Nephron (organoid): ENCODE measurements around the gene OBSCN.

Experiments used
- H3K27ac Mint-ChIP-seq, 3 experiments: 2 replicates each; pipeline ENCODE4 v1.8.0; 2020; ENCODE audit warnings: mixed read lengths in 3 of 3, mild to moderate bottlenecking in 2 of 3, moderate library complexity in 1 of 3
- H3K27me3 Mint-ChIP-seq: 2 replicates; pipeline ENCODE4 v1.8.0; 2021; ENCODE audit warnings: low read depth, mild to moderate bottlenecking, moderate library complexity, mixed read lengths
- H3K36me3 Mint-ChIP-seq: 2 replicates; pipeline ENCODE4 v1.8.0; 2020; ENCODE audit warnings: low read depth, mixed read lengths
- H3K4me1 Mint-ChIP-seq: 2 replicates; pipeline ENCODE4 v1.8.0; 2020; ENCODE audit warnings: mixed read lengths
- H3K4me3 Mint-ChIP-seq, 3 experiments: 2 replicates each; pipeline ENCODE4 v1.8.0; 2020; ENCODE audit warnings: mild to moderate bottlenecking in 3 of 3, mixed read lengths in 3 of 3, moderate library complexity in 2 of 3
- H3K9me3 Mint-ChIP-seq: 2 replicates; pipeline ENCODE4 v1.8.0; 2020; ENCODE audit warnings: mixed read lengths
- CTCF ChIP-seq, 3 experiments: fragments of 200-600 bp; sonication (generic); IDR thresholded peaks; one replicate each; pipeline ENCODE4 v1.5.0; 2021; ENCODE audit warnings: antibody characterized with exemption in 3 of 3; ENCODE audit not compliant: unreplicated experiment in 3 of 3

Gene OBSCN

GRCh38 chr1:228352677-228353481, 145.0 kb downstream of the OBSCN start:
- peaks cover 13% of the 10 kb centered on the region for H3K36me3 Mint-ChIP-seq
- H3K4me1 Mint-ChIP-seq = no peaks in the 10 kb centered on the region
- no peak overlapping the region for H3K4me3 Mint-ChIP-seq
- H3K27me3 Mint-ChIP-seq = peaks cover 4% of the 10 kb centered on the region
- TF ChIP-seq CTCF (IDR thresholded peaks at IDR 0.05; ENCODE audit: unreplicated experiment in 3 of 3) = no peak
- no peaks in the 10 kb centered on the region for H3K9me3 Mint-ChIP-seq
- no peak overlapping the region for H3K27ac Mint-ChIP-seq

- Mint-ChIP-seq H3K36me3 (peaks cover 13% of the 10 kb centered on the region), H3K4me1 (no peaks in the 10 kb centered on the region), H3K9me3 (no peaks in the 10 kb centered on the region), H3K27me3 (peaks cover 3% of the 10 kb centered on the region), H3K27ac (no peak overlapping the region), H3K4me3 (no peak overlapping the region)
- no peak for TF ChIP-seq CTCF (IDR thresholded peaks at IDR 0.05; ENCODE audit: unreplicated experiment in 3 of 3)
Observed at GRCh38 chr1:228353601-228354371, 145.9 kb downstream of the OBSCN start.

GRCh38 chr1:228354390-228355320, 146.8 kb downstream of the OBSCN start:
- no peaks in the 10 kb centered on the region for H3K4me1 Mint-ChIP-seq
- no peak overlapping the region for H3K27ac Mint-ChIP-seq
- no peaks in the 10 kb centered on the region for H3K27me3 Mint-ChIP-seq
- no peak overlapping the region for H3K4me3 Mint-ChIP-seq
- H3K36me3 Mint-ChIP-seq = peaks cover 9% of the 10 kb centered on the region
- no peaks in the 10 kb centered on the region for H3K9me3 Mint-ChIP-seq
- no peak for TF ChIP-seq CTCF (IDR thresholded peaks at IDR 0.05; ENCODE audit: unreplicated experiment in 3 of 3)

- Mint-ChIP-seq H3K27me3 (no peaks in the 10 kb centered on the region), H3K36me3 (peaks cover 3% of the 10 kb centered on the region)
- TF ChIP-seq CTCF (IDR thresholded peaks at IDR 0.05; ENCODE audit: unreplicated experiment in 3 of 3) = no peak
Observed at GRCh38 chr1:228356897-228357680, 149.2 kb downstream of the OBSCN start.

GRCh38 chr1:228358039-228358763, 150.4 kb downstream of the OBSCN start:
- no peak for TF ChIP-seq CTCF (IDR thresholded peaks at IDR 0.05; ENCODE audit: unreplicated experiment in 3 of 3)
- no peaks in the 10 kb centered on the region for H3K27me3 Mint-ChIP-seq
- H3K4me1 Mint-ChIP-seq = no peaks in the 10 kb centered on the region
- no peak overlapping the region for H3K4me3 Mint-ChIP-seq
- peaks cover 3% of the 10 kb centered on the region for H3K36me3 Mint-ChIP-seq
- H3K27ac Mint-ChIP-seq = no peak overlapping the region
- H3K9me3 Mint-ChIP-seq = no peaks in the 10 kb centered on the region

More at GRCh38 chr1:228356897-228357680, 149.2 kb downstream of the OBSCN start:
- H3K9me3 Mint-ChIP-seq = no peaks in the 10 kb centered on the region
- H3K4me1 Mint-ChIP-seq = no peaks in the 10 kb centered on the region
- no peak overlapping the region for H3K4me3 Mint-ChIP-seq
- H3K27ac Mint-ChIP-seq = no peak overlapping the region
